ENCODE measurements around the gene MEGF8.

DNA sequence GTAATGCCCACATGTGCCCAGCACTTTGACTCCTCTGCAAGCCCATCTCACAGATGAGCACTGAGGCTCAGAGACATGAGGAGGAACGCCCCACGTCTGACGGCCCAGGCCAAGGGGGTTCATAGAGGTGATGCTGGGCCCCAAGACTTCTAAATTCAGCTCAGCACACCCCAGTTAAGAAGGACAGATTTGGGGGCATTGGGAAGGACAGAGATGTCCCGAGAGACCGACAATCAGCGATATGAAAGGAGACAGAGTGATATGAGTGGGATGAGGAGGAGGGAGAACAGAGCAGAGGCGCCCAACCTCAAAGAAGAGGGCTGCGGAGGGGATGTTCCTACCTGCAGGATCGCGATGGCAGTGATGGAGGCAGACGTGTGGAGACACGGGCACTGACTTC is 64.5 kb downstream of the MEGF8 start, which contains the start of gene CNFN:
- TF ChIP-seq JUN (IDR thresholded peaks at IDR 0.05; ENCODE audit: borderline replicate concordance, insufficient read depth, insufficient read length, low read depth) (no peak), POLR2AphosphoS5 (IDR thresholded peaks at IDR 0.05; ENCODE audit: insufficient read depth, low read depth, low read length) (no peak), POLR2A (IDR thresholded peaks at IDR 0.05; ENCODE audit: low read depth, low read length) (no peak)
- TF ChIP-seq, protein P1, sequence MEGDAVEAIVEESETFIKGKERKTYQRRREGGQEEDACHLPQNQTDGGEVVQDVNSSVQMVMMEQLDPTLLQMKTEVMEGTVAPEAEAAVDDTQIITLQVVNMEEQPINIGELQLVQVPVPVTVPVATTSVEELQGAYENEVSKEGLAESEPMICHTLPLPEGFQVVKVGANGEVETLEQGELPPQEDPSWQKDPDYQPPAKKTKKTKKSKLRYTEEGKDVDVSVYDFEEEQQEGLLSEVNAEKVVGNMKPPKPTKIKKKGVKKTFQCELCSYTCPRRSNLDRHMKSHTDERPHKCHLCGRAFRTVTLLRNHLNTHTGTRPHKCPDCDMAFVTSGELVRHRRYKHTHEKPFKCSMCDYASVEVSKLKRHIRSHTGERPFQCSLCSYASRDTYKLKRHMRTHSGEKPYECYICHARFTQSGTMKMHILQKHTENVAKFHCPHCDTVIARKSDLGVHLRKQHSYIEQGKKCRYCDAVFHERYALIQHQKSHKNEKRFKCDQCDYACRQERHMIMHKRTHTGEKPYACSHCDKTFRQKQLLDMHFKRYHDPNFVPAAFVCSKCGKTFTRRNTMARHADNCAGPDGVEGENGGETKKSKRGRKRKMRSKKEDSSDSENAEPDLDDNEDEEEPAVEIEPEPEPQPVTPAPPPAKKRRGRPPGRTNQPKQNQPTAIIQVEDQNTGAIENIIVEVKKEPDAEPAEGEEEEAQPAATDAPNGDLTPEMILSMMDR (IDR thresholded peaks at IDR 0.05; ENCODE audit: extremely low read depth in 1 of 2, insufficient read depth in 1 of 2, low read depth in 1 of 2, low read length in 2 of 2): no peak

All from endothelial cell of umbilical vein (primary cell).